Activated naive CD4-positive, alpha-beta T cell treated with anti-CD3 and anti-CD28 coated beads for 36 hours (primary cell): ENCODE measurements around the gene UFC1. TPM values are rescaled to one million over a fixed set of nuclear protein-coding genes. Genes with fewer than 3 reads are reported as not detected.

Experiments used
- CTCF ChIA-PET: fragments of 350-600 bp; sonication (Branson Sonifier 250); formaldehyde crosslinking; loops from one replicate; lab custom pipeline; 2021; ENCODE audit warnings: antibody characterized with exemption; lab: Charles Lee
- DNase-seq: peaks from one replicate; pipeline ENCODE4 v3.0.0-alpha.2; 2020
- H3K27ac Mint-ChIP-seq: one replicate; pipeline ENCODE4 v1.8.0; 2021; ENCODE audit warnings: mild to moderate bottlenecking, mixed read lengths
- H3K27me3 Mint-ChIP-seq: one replicate; pipeline ENCODE4 v1.8.0; 2021; ENCODE audit warnings: low read depth, mixed read lengths
- H3K36me3 Mint-ChIP-seq: one replicate; pipeline ENCODE4 v1.8.0; 2021; ENCODE audit warnings: low read depth, mixed read lengths
- H3K4me1 Mint-ChIP-seq: one replicate; pipeline ENCODE4 v1.8.0; 2021; ENCODE audit warnings: low read depth, mixed read lengths
- H3K4me3 Mint-ChIP-seq: one replicate; pipeline ENCODE4 v1.8.0; 2021; ENCODE audit warnings: mild to moderate bottlenecking, moderate library complexity, mixed read lengths
- H3K9me3 Mint-ChIP-seq: one replicate; pipeline ENCODE4 v1.8.0; 2021; ENCODE audit warnings: mixed read lengths
- intact Hi-C: fragments of 100-400 bp; cut with micrococcal nuclease; formaldehyde crosslinking; loops from one replicate; pipeline ENCODE4 v1.15.1; 2023
- total RNA-seq, 2 experiments: library from RNA; stranded (reverse); gene quantifications; one replicate each; pipeline ENCODE4 v1.2.3, GENCODE V29; 2021

Gene UFC1
- total RNA-seq, 2 experiments from 2014 or later = 89.4 to 94.9 TPM

DNA sequence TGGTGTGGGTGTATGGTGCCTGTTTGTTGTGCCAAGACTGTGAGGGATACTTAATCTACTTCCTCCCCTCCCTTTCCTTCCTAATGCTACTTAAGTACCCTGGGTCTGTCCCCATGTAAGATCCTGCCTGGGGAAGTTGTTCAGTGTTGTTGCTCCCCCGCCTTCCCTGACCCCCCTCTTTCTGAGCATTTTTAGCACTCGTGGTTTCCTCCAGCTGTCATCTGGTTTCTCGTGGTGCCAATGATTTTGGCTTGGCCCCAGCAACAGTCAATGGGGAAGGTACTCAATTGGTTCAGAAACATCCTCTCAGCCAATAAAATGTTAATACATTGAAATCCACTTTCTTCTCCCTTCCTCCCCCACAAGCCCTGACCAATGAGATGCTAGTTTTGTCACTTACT is 31.5 kb downstream of the UFC1 start:
- Mint-ChIP-seq H3K4me3 (peak overlapping the region; percentile 67), H3K9me3 (no peaks in the 10 kb centered on the region), H3K27ac (peak overlapping the region; percentile 94), H3K36me3 (no peaks in the 10 kb centered on the region), H3K4me1 (peaks cover 78% of the 10 kb centered on the region), H3K27me3 (no peaks in the 10 kb centered on the region)
- CTCF ChIA-PET = interaction anchor here (1.7 kb wide), 1 partner anchor 40 kb away, joined by 9 read pairs; the partner anchor contains the start of gene TOMM40L
- peak; percentile 94 for DNase-seq
- intact Hi-C loops = loop anchor here (1.0 to 10.0 kb wide), 5 partner anchors 17 to 560 kb away; partner anchors contain the start of genes DEDD, DUSP12 and NDUFS2

GRCh38 chr1:161185732-161186311 is 32.0 kb downstream of the UFC1 start:
- H3K27ac Mint-ChIP-seq = peak overlapping the region; percentile 94
- H3K36me3 Mint-ChIP-seq = no peaks in the 10 kb centered on the region
- CTCF ChIA-PET = interaction anchor here (0.6 to 1.7 kb wide), 8 partner anchors 14 to 196 kb away, joined by 3 to 9 read pairs (median 3); partner anchors contain the start of genes ADAMTS4, PPOX and TOMM40L
- H3K27me3 Mint-ChIP-seq = no peaks in the 10 kb centered on the region
- intact Hi-C loops = loop anchor here (1.0 to 10.0 kb wide), 5 partner anchors 16 to 559 kb away; partner anchors contain the start of genes DEDD, DUSP12 and NDUFS2
- H3K9me3 Mint-ChIP-seq = no peaks in the 10 kb centered on the region
- peak overlapping the region; percentile 67 for H3K4me3 Mint-ChIP-seq
- peaks cover 73% of the 10 kb centered on the region for H3K4me1 Mint-ChIP-seq
- DNase-seq = peak; percentile 30

GRCh38 chr1:161187311-161187710 is 33.5 kb downstream of the UFC1 start:
- peak overlapping the region; percentile 94 for H3K27ac Mint-ChIP-seq
- H3K4me1 Mint-ChIP-seq = peaks cover 60% of the 10 kb centered on the region
- CTCF ChIA-PET = interaction anchor here (1.3 to 1.7 kb wide), 2 partner anchors 38 to 195 kb away, joined by 8 to 9 read pairs; partner anchors contain the start of gene TOMM40L
- intact Hi-C loops = loop anchor here (10.0 kb wide), 1 partner anchor 557 kb away; the partner anchor contains the start of gene DUSP12
- no peak for DNase-seq
- H3K4me3 Mint-ChIP-seq = no peak overlapping the region
- no peaks in the 10 kb centered on the region for H3K9me3 Mint-ChIP-seq
- no peaks in the 10 kb centered on the region for H3K27me3 Mint-ChIP-seq
- no peaks in the 10 kb centered on the region for H3K36me3 Mint-ChIP-seq

- CTCF ChIA-PET = interaction anchor here (0.6 to 1.0 kb wide), 4 partner anchors 9 to 249 kb away, joined by 3 to 5 read pairs (median 4); partner anchors contain the start of gene TOMM40L
- no peaks in the 10 kb centered on the region for H3K9me3 Mint-ChIP-seq
- H3K4me1 Mint-ChIP-seq = peaks cover 59% of the 10 kb centered on the region
- intact Hi-C loops = loop anchor here (10.0 kb wide), 1 partner anchor 556 kb away; the partner anchor contains the start of gene DUSP12
- peak overlapping the region; percentile 47 for H3K27ac Mint-ChIP-seq
- no peaks in the 10 kb centered on the region for H3K36me3 Mint-ChIP-seq
- H3K4me3 Mint-ChIP-seq = no peak overlapping the region
- no peaks in the 10 kb centered on the region for H3K27me3 Mint-ChIP-seq
- no peak for DNase-seq
Observed at GRCh38 chr1:161188381-161188780, 34.6 kb downstream of the UFC1 start.

GRCh38 chr1:161189036-161189435 is 35.3 kb downstream of the UFC1 start:
- intact Hi-C loops = loop anchor here (10.0 kb wide), 1 partner anchor 556 kb away; the partner anchor contains the start of gene DUSP12
- Mint-ChIP-seq H3K27me3 (no peaks in the 10 kb centered on the region), H3K9me3 (no peaks in the 10 kb centered on the region), H3K27ac (no peak overlapping the region), H3K4me1 (peaks cover 53% of the 10 kb centered on the region), H3K36me3 (no peaks in the 10 kb centered on the region), H3K4me3 (no peak overlapping the region)
- CTCF ChIA-PET = interaction anchor here (1.0 kb wide), 1 partner anchor 15 kb away, joined by 5 read pairs; no protein-coding TSS in a partner anchor
- no peak for DNase-seq

- CTCF ChIA-PET = interaction anchor here (0.6 to 4.4 kb wide), 17 partner anchors 9 to 192 kb away, joined by 3 to 69 read pairs (median 5); partner anchors contain the start of genes NDUFS2, PPOX and TOMM40L
- Mint-ChIP-seq H3K36me3 (no peaks in the 10 kb centered on the region), H3K9me3 (no peaks in the 10 kb centered on the region), H3K4me3 (no peak overlapping the region), H3K27ac (no peak overlapping the region), H3K27me3 (no peaks in the 10 kb centered on the region), H3K4me1 (peaks cover 48% of the 10 kb centered on the region)
- intact Hi-C loops = no loop called here
- DNase-seq = no peak
Observed at GRCh38 chr1:161190962-161191521, 37.3 kb downstream of the UFC1 start.

GRCh38 chr1:161191971-161192370 is 38.2 kb downstream of the UFC1 start:
- Mint-ChIP-seq H3K36me3 (no peaks in the 10 kb centered on the region), H3K27me3 (no peaks in the 10 kb centered on the region), H3K27ac (no peak overlapping the region), H3K4me3 (no peak overlapping the region), H3K9me3 (no peaks in the 10 kb centered on the region), H3K4me1 (peaks cover 40% of the 10 kb centered on the region)
- DNase-seq = no peak
- intact Hi-C loops = loop anchor here (1.0 kb wide), 4 partner anchors 33 to 190 kb away; no protein-coding TSS in a partner anchor
- CTCF ChIA-PET = interaction anchor here (0.6 to 4.4 kb wide), 23 partner anchors 10 to 191 kb away, joined by 3 to 69 read pairs (median 5); partner anchors contain the start of genes APOA2, NDUFS2, PPOX and TOMM40L

DNA sequence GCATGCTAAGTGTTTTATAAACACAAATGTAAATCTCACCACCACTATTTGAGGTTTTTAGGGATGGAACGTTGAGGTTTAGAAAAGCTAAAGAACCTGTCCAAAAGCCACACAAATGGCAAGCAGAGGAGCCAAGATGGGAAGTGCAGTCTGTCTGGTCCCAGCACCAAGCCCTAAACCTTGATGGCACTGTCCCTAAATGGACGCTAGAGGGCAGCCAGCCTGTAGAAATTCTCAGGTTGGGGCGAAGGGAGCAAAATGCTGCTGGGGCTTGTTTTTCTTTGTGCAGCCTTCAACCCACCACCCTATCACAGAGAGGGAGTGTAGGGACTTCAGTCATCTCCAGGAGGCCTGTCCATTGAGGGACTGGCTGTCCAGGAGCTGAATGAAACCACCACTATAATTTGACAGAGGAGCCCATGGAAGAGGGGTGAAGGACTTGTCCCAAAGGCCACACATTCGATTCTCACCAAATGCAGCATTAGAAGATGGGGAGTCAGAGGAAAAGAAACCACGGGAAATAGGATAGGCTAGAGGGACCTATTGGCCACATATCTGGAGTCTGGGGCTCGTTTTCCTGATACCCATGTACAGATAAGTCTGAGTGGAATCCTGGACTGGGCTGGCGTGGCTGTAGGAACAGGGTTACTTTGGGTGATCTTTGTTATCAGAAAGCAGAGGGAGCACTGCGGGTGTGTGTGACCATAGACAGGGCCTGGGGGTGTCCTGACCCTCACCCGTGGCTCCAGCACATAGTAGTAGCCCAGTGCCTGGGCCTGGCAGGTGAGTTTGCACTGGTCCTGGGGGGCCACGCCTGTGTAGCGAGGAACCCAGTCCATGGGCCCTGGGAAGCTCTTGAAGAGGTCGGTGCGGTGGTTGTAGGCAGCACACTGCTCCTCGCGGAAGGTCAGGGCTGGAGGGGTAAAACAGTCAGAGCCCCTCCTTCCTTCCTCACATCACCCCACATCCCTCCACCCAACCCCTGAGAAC is 39.0 kb downstream of the UFC1 start:
- H3K9me3 Mint-ChIP-seq = no peaks in the 10 kb centered on the region
- DNase-seq = peak; percentile 84
- peak overlapping the region; percentile 51 for H3K27ac Mint-ChIP-seq
- CTCF ChIA-PET = interaction anchor here (0.6 to 4.4 kb wide), 20 partner anchors 10 to 191 kb away, joined by 3 to 69 read pairs (median 6); partner anchors contain the start of genes APOA2, NDUFS2, PPOX and TOMM40L
- no peaks in the 10 kb centered on the region for H3K36me3 Mint-ChIP-seq
- H3K4me1 Mint-ChIP-seq = peaks cover 34% of the 10 kb centered on the region
- no peaks in the 10 kb centered on the region for H3K27me3 Mint-ChIP-seq
- intact Hi-C loops = loop anchor here (1.0 kb wide), 4 partner anchors 33 to 190 kb away; no protein-coding TSS in a partner anchor
- no peak overlapping the region for H3K4me3 Mint-ChIP-seq

DNA sequence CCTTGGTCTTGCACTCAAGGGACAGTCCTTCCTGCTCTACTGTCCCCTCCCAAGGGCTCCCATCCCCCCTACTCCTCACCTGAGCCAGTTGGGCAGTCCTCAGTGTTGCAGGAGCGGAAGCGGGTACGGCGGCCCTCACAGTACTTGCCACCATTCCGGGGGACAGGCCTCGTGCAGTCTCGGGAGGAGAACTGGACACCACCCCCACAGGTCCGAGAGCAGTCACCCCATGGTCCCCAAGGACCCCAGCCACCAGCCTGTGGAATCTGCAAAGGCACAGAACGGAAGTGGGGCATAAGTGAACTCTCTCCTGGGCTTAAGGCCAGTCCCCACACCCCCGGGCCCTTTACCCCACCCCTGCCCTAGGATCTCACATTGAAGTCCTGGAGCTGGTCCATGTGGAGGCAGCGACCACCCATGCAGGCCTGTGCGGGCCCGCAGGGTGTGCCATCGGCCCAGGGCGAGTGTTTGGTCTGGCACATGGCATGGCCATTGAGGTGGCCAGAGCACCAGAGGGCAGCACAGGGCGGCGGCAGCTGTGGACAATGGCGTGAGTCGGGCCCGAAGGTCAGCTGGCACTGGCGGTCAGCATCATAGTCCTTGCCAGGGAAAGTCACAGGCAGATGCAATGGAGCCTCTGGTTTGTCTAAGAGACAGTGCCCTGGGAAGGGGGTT is 39.9 kb downstream of the UFC1 start:
- Mint-ChIP-seq H3K27me3 (no peaks in the 10 kb centered on the region), H3K9me3 (no peaks in the 10 kb centered on the region), H3K36me3 (no peaks in the 10 kb centered on the region), H3K27ac (no peak overlapping the region), H3K4me3 (no peak overlapping the region), H3K4me1 (peaks cover 30% of the 10 kb centered on the region)
- CTCF ChIA-PET = interaction anchor here (0.6 to 4.4 kb wide), 13 partner anchors 10 to 188 kb away, joined by 3 to 69 read pairs (median 6); partner anchors contain the start of genes APOA2, NDUFS2 and TOMM40L
- no peak for DNase-seq
- intact Hi-C loops = no loop called here

DNA sequence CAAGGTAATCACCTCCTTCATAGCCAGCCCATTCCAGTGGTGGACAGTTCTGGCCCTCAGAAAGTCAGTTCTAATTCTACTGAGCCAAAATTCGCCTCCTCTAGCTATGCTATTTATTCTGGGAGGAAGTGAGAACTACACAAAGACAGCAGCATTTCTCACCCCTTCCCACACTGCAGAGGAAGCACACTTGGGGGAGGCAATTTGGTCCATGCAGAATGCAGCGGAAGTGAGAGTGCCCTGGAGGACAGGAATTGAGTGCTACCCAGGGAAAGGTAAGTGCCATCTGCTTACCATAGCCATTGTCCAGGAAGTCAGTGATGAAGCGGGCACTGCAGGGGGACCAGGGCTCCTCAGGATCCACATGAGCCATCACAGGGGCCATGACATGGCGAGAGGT is 41.4 kb downstream of the UFC1 start:
- no peaks in the 10 kb centered on the region for H3K27me3 Mint-ChIP-seq
- no peak for DNase-seq
- H3K27ac Mint-ChIP-seq = peak overlapping the region; percentile 35
- H3K36me3 Mint-ChIP-seq = no peaks in the 10 kb centered on the region
- H3K9me3 Mint-ChIP-seq = no peaks in the 10 kb centered on the region
- CTCF ChIA-PET = interaction anchor here (0.5 to 1.7 kb wide), 7 partner anchors 13 to 187 kb away, joined by 3 to 8 read pairs (median 4); no protein-coding TSS in a partner anchor
- H3K4me3 Mint-ChIP-seq = no peak overlapping the region
- intact Hi-C loops = no loop called here
- H3K4me1 Mint-ChIP-seq = peaks cover 38% of the 10 kb centered on the region

DNA sequence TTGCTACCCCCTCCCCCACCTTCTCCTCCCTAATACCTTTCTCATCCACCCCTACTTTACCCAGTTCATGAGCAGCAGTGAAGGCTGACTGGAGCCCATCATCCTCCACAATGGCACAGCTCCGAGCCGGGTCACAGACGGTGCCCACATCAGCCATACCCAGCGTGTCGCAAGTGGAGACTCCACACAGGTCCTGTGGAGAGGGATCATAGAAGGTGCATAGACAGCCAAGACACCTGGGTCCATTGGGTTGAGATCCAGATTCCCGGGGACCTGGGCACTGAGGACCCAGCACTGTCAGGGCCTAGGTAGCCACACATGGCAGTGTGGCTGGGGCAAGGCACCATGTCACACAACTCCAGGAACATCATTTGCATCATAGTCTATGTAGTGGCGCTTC is 42.3 kb downstream of the UFC1 start:
- H3K27me3 Mint-ChIP-seq = no peaks in the 10 kb centered on the region
- CTCF ChIA-PET = interaction anchor here (1.1 kb wide), 1 partner anchor 53 kb away, joined by 4 read pairs; no protein-coding TSS in a partner anchor
- H3K27ac Mint-ChIP-seq = no peak overlapping the region
- no peak for DNase-seq
- intact Hi-C loops = no loop called here
- H3K9me3 Mint-ChIP-seq = no peaks in the 10 kb centered on the region
- H3K4me1 Mint-ChIP-seq = peaks cover 47% of the 10 kb centered on the region
- H3K4me3 Mint-ChIP-seq = no peak overlapping the region
- H3K36me3 Mint-ChIP-seq = no peaks in the 10 kb centered on the region
